Stimulated activated naive CD8-positive, alpha-beta T cell treated with anti-CD3 and anti-CD28 coated beads, Interleukin-15, amount 100 ng/mL, for 72 hours (primary cell): ENCODE measurements around the gene INO80C.
A peak's percentile ranks its signal among the peaks of the same experiment; 100 is the strongest.

Experiments used
- ATAC-seq: fragments of 150-1000 bp; cut with Tn5 transposase; 2 replicates; pipeline ENCODE4 v1.10.0; 2021; ENCODE audit warnings: mild to moderate bottlenecking, moderate library complexity
- DNase-seq, 2 donors: peaks; one replicate each; pipeline ENCODE4 v3.0.0; 2021 to 2022
- H3K27ac Mint-ChIP-seq, 2 donors: one replicate each; pipeline ENCODE4 v1.8.0; 2022; ENCODE audit warnings: mild to moderate bottlenecking in 2 of 2, mixed read lengths in 2 of 2, moderate library complexity in 2 of 2
- H3K27me3 Mint-ChIP-seq: one replicate; pipeline ENCODE4 v1.8.0; 2022; ENCODE audit warnings: mixed read lengths
- H3K4me1 Mint-ChIP-seq: one replicate; pipeline ENCODE4 v1.8.0; 2022; ENCODE audit warnings: mild to moderate bottlenecking, mixed read lengths
- H3K4me3 Mint-ChIP-seq, 2 donors: one replicate each; pipeline ENCODE4 v1.8.0; 2022; ENCODE audit warnings: mild to moderate bottlenecking in 2 of 2, mixed read lengths in 2 of 2, moderate library complexity in 1 of 2
- H3K9me3 Mint-ChIP-seq, 2 donors: one replicate each; pipeline ENCODE4 v1.8.0; 2022; ENCODE audit warnings: mixed read lengths in 2 of 2

Gene INO80C

DNA sequence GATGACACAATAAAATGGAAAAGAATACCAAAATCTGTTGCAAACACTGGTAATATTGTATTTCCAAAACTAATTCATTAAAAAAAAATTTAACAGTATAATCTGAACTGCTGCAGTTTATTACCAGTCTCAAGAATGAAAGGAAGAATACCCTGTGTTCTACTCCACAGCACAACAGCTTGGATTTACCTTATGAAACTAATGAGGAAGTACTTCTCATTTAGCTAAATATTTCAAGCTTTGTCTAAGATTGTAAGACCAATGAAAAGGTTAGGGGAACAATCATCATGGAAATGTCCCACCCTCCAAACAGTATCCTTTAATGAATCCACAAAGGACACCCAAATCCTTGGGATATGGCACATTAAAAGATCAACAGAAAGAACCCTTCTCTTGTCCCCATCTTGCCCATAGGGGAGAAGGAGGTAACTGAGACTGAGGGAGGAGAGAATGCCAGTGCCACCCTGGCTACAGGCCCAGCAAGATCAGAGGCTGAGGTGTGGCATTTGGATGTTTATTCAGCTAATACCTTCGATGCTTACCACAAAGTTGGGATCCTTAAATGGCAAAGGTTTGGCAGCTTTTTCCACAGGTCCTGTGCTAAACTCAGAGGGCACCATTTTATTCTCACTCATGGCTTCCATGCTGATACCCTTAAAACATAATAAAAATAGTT is 17.7 kb downstream of the INO80C start:
- DNase-seq, result no peak
- Mint-ChIP-seq H3K9me3 (no peaks in the 10 kb centered on the region), H3K27ac (no peak overlapping the region), H3K4me1 (peaks cover 47% of the 10 kb centered on the region), H3K27me3 (no peaks in the 10 kb centered on the region), H3K4me3 (no peak overlapping the region)
- ATAC-seq, result no peak

DNA sequence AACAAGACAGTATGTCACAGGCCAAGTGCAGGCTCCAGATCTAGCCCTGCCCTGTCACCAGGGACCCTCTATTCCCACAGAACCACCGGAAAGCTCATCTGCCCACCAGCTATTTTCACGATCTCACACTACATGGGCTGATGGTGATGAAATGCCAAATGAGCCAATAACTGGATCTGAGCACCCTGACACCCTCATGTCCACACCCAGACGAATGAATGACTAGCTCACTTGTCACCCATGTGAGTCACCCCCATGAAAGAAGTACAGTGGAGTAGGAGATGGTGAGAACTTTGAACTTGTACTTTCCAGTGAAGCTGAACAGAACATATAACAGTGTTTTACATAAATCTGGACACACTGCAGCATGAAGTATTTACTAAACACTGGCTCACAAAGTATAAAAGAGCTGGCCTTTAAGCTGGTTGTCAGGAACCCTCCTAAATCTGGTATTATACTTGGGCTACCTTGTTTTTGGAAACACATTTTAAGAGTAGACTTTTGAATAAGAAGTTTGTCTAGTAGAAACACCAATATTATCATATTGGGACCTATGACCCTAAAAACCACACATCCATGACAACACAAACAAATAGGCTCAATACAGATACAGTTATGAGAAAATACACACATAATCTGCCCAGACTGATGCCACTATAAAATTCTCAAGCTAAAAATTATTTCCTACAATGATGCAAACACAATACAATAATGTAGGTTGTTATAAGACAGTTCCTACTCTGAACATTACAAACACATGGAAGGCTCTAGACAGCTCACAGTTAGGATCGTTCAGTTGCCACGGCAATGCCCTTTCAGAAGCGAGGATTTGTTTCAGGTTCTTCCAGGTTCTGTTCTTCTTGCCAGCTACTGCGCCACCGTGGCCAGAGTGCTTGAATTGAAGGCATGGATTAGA is 19.0 kb downstream of the INO80C start:
- H3K4me3 Mint-ChIP-seq, result peak overlapping the region; percentile 43 to 55
- H3K4me1 Mint-ChIP-seq, result peaks cover 39% of the 10 kb centered on the region
- no peaks in the 10 kb centered on the region for H3K27me3 Mint-ChIP-seq
- peak overlapping the region in 1 of 2 donors; percentile 88 for H3K27ac Mint-ChIP-seq
- peaks cover 0 to 3% of the 10 kb centered on the region in 2 donors for H3K9me3 Mint-ChIP-seq
- DNase-seq (peak; percentile 13 to 54), ATAC-seq (peak; percentile 99)

DNA sequence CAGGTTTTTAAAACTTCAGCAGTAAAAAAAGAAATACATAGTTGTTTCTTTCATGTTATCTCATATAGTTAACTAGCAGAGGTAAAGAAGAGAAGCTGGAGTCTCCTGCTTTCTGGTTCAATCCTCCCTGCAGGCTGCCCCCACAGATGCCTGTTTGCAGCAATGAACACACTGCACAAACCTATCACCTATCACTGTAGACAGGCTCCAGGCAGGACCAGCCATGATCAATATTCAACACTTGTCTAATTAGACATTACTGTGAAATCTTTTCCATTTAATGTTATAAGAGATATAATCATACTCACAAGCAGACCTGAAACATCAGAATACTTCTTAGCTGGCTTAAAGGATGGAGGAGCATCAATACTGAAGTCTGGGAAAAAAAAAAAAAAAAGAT is 19.8 kb downstream of the INO80C start:
- Mint-ChIP-seq H3K9me3 (peaks cover 0 to 3% of the 10 kb centered on the region in 2 donors), H3K4me1 (peaks cover 31% of the 10 kb centered on the region), H3K27me3 (no peaks in the 10 kb centered on the region)

DNA sequence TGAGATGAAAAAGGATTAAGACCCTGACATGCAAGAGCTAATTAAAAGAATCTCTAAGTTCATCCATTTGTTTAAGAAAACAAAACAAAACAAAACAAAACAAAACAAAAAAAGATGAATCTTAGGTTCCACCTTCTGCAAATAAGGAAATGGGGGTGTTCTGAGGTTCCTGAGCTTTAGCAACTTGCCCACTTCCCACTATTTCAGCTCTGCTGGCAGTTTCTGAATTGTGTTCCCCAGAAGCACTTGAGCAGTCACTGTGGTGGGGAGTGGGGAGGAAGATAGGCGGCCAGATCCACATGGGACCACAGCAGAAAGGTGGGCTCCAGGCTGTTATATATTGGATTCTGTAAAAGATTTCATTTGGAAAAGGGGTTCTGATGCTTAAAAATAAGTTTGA is 20.3 kb downstream of the INO80C start:
- H3K27ac Mint-ChIP-seq, result no peak overlapping the region
- H3K27me3 Mint-ChIP-seq, result no peaks in the 10 kb centered on the region
- ATAC-seq (no peak), DNase-seq (no peak)
- H3K4me3 Mint-ChIP-seq, result no peak overlapping the region
- H3K4me1 Mint-ChIP-seq, result peaks cover 26% of the 10 kb centered on the region
- peaks cover 0 to 3% of the 10 kb centered on the region in 2 donors for H3K9me3 Mint-ChIP-seq

More for the DNA sequence above, 19.8 kb downstream of the INO80C start:
- H3K27ac Mint-ChIP-seq, result peak overlapping the region in 1 of 2 donors; percentile 42
- H3K4me3 Mint-ChIP-seq, result peak overlapping the region in 1 of 2 donors; percentile 4
- DNase-seq (no peak), ATAC-seq (no peak)

DNA sequence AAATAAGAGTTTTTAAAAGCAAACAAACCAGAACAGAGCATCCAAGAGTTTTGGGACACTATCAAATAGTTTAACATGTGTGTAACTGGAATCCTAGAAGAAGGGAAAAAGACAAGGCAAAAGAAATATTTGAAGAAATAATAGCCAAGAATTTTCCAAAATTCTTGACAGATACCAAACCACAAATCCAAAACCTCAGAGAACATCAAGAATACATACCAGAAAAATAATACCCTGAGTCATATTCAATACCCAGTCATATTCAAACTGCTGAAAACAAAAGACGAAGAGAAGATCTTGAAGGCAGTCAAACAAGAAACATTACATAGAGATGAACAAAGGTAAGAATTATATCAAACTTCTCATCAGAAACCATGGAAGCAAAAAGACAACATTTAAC is 22.9 kb downstream of the INO80C start:
- DNase-seq, result no peak
- H3K9me3 Mint-ChIP-seq, result peaks cover 0 to 3% of the 10 kb centered on the region in 2 donors

DNA sequence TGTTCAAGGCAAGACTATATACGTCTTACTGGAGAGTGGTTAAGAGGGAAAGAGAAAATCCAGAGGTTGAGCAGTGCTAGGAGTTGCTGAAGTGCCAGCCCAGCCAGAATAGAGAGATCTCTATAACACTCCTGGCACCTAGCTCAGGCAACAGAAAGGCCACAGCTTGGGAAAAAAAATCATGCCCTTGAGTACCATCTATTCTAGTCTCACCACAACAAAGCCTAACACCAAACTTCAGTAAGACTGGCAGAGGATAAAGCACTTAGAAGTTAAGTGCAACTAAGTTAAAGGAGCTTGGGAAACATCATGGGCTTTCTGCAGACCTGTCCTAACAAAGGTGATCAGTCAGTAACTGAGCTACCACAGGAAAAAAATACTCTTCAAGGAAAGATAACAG is 24.2 kb downstream of the INO80C start:
- H3K27me3 Mint-ChIP-seq, result no peaks in the 10 kb centered on the region
- peak overlapping the region in 1 of 2 donors; percentile 2 for H3K27ac Mint-ChIP-seq
- peaks cover 0 to 3% of the 10 kb centered on the region in 2 donors for H3K9me3 Mint-ChIP-seq

More for the DNA sequence above, 22.9 kb downstream of the INO80C start:
- Mint-ChIP-seq H3K27me3 (no peaks in the 10 kb centered on the region), H3K4me1 (peaks cover 17% of the 10 kb centered on the region), H3K27ac (no peak overlapping the region), H3K4me3 (no peak overlapping the region)
- no peak for ATAC-seq

DNA sequence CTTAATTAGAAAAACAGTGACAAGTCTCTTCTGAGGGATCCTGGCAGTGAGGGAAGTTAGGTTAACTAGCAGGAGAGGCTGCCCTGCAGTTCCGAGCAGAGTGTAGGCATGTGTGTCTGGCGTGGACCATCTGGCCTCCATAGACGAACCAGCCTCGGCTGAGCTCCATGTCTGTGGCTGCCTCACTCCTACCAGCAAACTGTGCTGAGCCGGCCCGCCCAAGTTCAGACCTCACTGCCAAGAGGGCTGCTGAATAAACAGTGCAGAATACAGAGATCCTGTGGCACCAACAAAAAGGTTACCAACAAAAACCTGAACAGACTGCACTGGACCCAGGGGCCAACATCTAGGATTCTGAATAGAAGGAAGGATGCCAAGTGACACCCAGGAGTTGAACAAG is 27.3 kb downstream of the INO80C start:
- no peaks in the 10 kb centered on the region for H3K27me3 Mint-ChIP-seq
- no peak overlapping the region for H3K27ac Mint-ChIP-seq
- peaks cover 0 to 3% of the 10 kb centered on the region in 2 donors for H3K9me3 Mint-ChIP-seq
- no peaks in the 10 kb centered on the region for H3K4me1 Mint-ChIP-seq
- no peak overlapping the region for H3K4me3 Mint-ChIP-seq
- DNase-seq (no peak), ATAC-seq (no peak)

More for the DNA sequence above, 24.2 kb downstream of the INO80C start:
- peaks cover 8% of the 10 kb centered on the region for H3K4me1 Mint-ChIP-seq
- ATAC-seq (no peak), DNase-seq (no peak)
- no peak overlapping the region for H3K4me3 Mint-ChIP-seq

DNA sequence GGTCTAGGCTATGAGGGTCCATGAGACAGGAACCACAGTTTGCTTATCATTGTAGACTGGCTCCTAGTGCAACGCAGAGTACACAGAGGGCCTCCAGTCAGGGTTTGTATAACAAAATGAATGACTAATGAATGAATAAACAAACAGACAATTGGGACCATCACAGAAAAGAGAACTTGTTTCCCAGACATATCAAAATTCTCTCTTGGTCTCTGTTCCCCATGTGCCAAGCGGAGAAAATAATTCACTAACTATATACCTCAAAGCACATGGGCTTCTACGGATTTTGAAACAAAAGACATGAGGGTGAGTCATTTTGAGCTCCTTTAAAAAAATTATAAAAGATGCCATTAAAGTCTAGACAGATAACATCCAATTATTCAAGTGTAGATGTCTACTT is 28.0 kb downstream of the INO80C start:
- Mint-ChIP-seq H3K4me1 (no peaks in the 10 kb centered on the region), H3K27me3 (no peaks in the 10 kb centered on the region), H3K27ac (no peak overlapping the region), H3K9me3 (peaks cover 0 to 2% of the 10 kb centered on the region in 2 donors), H3K4me3 (no peak overlapping the region)
- ATAC-seq (no peak), DNase-seq (no peak)

DNA sequence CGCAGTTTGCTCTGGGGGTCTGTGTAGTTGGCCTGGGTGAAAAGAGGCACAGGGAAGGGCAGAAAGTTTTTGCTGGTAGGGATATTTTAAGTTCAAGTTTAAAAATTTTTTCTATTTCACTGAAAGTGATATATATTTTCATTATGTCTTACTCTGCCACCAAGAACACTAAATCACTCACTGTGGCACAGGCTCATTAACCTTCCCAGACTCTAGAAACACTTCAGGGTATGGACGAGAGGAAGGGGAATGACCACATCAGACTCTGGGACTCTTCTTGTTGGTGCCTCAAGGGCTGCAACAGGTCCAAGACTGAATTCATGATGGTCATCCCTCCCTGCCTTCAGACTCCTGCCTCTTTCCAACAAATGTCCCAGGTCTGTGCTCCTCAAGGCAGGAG is 29.0 kb downstream of the INO80C start:
- no peaks in the 10 kb centered on the region for H3K4me1 Mint-ChIP-seq
- no peak for DNase-seq
- H3K4me3 Mint-ChIP-seq, result no peak overlapping the region
- no peaks in the 10 kb centered on the region for H3K27me3 Mint-ChIP-seq
- no peak overlapping the region for H3K27ac Mint-ChIP-seq
- ATAC-seq, result no peak
- no peaks in the 10 kb centered on the region for H3K9me3 Mint-ChIP-seq

DNA sequence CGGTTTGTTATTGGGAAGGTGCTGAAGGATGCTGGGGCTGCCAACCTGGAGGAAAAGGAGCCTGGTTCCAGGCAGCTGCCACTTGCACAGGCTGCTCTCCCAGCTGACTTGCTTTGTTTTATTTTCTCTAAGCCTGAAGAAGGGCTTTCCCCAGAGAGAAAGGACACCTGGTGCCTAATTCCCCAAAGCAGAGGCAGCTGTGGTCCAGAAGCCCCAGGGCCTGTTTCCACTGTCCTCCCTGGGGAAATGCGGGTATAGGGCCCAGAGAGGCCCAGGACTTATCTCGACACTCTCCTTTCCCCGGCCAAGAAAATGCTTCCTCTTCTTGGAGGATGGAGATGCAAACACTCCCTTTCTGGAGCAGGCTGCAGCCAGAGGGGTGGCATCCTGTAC is 30.1 kb downstream of the INO80C start:
- Mint-ChIP-seq H3K9me3 (no peaks in the 10 kb centered on the region), H3K4me3 (no peak overlapping the region), H3K4me1 (peaks cover 5% of the 10 kb centered on the region), H3K27ac (no peak overlapping the region), H3K27me3 (no peaks in the 10 kb centered on the region)
- no peak for DNase-seq
- no peak for ATAC-seq

DNA sequence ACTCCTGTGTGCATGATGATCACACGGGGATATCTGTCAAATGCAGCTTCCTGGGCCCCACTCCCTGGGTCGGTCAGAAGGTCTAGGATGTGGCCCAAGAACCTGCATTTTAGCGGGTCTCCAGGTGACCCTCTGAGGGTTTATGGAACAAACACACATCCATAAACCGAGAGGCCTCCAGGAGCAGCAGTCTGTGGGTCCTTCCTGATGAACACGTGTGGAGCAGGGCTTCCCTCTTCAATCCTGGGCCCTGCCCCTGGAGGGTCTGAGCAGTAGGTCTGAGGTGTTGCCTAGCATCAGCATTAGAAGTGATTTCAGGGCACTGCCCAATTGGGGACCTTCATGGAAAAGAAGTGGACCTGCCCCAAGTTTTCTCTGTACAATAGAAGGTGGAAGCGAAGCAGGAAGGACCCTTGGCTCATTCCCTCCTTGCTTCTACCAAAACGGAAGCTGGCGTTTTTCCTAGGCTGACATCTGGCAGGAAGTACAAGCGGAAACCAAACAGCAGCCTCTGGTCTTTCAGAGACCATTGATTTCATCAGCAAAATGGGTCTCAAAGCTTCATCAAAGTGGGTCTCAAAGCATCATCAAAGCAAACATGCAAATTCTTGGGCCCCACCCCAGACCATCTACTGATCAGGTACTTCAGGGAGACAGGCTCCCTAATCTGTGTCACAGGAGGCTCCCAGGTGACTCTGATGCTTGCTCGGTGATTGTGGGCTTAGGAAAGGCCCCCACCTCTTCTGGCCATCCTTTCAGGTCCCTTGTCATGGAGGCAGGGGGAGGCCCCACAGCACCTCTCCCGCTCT is 30.7 kb downstream of the INO80C start:
- H3K9me3 Mint-ChIP-seq, result no peaks in the 10 kb centered on the region
- ATAC-seq, result no peak
- peaks cover 5% of the 10 kb centered on the region for H3K4me1 Mint-ChIP-seq
- no peaks in the 10 kb centered on the region for H3K27me3 Mint-ChIP-seq
- H3K27ac Mint-ChIP-seq, result no peak overlapping the region
- H3K4me3 Mint-ChIP-seq, result no peak overlapping the region
- no peak for DNase-seq

DNA sequence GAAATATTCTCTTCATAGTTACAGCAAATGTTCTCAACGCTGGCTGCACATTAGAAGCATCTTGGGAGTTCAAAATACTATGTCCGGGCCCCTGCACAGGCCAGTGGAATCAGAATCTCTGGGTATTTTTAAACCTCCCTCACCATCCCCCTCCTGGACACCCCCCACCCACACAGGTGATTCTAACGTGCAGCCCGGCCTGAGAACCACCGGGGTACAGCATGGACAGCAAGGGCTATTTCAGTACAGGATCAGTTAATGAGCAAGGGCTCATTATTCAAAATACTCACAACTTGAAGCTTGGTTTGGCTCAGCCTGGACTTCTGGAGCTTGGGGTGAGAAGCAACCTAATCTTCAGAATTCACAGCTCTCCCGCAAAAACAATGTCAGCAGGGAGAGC is 31.4 kb downstream of the INO80C start:
- no peak overlapping the region for H3K4me3 Mint-ChIP-seq
- peaks cover 5% of the 10 kb centered on the region for H3K4me1 Mint-ChIP-seq
- no peak overlapping the region for H3K27ac Mint-ChIP-seq
- no peaks in the 10 kb centered on the region for H3K27me3 Mint-ChIP-seq
- DNase-seq (no peak), ATAC-seq (no peak)
- H3K9me3 Mint-ChIP-seq, result no peaks in the 10 kb centered on the region

DNA sequence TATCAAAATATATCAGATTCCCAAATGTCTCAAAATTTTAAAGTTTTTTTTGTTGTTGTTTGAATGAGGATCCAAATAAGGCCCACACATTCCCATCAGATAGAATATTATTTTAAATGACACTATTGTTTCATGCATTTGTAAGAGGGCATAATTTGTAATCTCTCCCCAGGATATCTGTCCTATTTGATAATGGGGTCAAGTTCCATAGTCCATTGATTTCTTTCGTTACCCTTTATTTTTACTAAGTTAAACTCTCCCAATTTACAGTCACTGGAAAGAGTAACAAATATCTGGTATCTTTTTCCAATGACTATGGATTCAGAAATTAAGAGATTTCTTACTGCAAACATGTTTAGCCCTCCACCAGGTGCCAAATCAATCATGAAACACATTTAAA is 32.4 kb downstream of the INO80C start:
- Mint-ChIP-seq H3K9me3 (no peaks in the 10 kb centered on the region), H3K4me3 (no peak overlapping the region), H3K27me3 (no peaks in the 10 kb centered on the region), H3K27ac (no peak overlapping the region), H3K4me1 (peaks cover 5% of the 10 kb centered on the region)
- ATAC-seq (no peak), DNase-seq (no peak)

DNA sequence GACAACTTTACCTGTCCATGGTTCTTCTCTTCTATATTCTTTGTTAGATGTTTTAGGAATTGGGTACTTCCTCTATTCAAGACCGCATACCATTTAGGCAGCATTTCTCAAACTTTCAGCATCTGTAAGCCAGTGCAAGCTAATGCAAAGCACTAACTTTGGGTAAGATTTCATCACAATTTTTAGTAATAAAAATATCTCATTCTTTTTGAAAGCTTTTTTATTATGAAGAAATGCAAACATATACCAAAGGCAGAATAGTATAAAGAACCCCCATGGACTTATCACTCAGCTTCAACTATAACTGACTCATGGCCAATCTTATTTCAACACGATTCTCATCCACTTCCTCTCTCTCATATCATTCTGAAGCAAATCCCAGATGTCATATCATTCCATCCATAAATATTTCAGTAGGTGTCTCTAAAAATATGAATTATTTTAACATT is 32.9 kb downstream of the INO80C start:
- Mint-ChIP-seq H3K9me3 (no peaks in the 10 kb centered on the region), H3K4me3 (no peak overlapping the region), H3K4me1 (peaks cover 5% of the 10 kb centered on the region), H3K27me3 (no peaks in the 10 kb centered on the region), H3K27ac (no peak overlapping the region)
- DNase-seq, result no peak
- no peak for ATAC-seq

DNA sequence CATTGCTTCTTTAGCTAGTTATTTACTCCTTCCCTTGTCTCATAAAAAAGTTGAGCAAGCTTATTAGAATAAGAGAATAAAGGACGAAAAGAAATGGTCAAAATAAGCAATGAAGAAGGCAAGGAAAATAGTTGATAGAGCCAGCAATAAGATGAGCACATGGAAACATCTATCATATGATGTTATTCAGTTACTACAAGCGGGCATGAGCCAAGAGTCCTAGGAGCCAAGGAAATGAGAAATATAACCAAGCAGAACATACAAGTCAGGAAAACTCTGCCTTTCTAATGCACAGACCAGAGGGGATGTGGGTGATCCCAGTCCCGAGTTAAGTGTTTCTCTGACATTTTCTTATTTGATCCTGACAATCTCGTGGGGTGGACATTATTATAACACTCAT is 33.9 kb downstream of the INO80C start:
- Mint-ChIP-seq H3K4me1 (peaks cover 11% of the 10 kb centered on the region), H3K4me3 (no peak overlapping the region), H3K27me3 (no peaks in the 10 kb centered on the region), H3K9me3 (no peaks in the 10 kb centered on the region), H3K27ac (no peak overlapping the region)
- DNase-seq (no peak), ATAC-seq (no peak)
